Psoas muscle (tissue), 8 donors: ENCODE measurements around the gene ATP5F1D. TPM values are rescaled to one million over a fixed set of nuclear protein-coding genes. Genes with fewer than 3 reads are reported as not detected.

Source experiments
- ATAC-seq, 4 donors: fragments of 200-7000 bp; cut with Tn5 transposase; one replicate each; pipeline ENCODE4 v1.9.1; 2020; ENCODE audit warnings: moderate library complexity in 3 of 4, mild to moderate bottlenecking in 2 of 4
- DNase-seq, 2 donors: peaks; one replicate each; pipeline ENCODE4 v3.0.0-alpha.2; 2020
- H3K27ac ChIP-seq: fragments of 200-600 bp; one replicate; pipeline ENCODE4 v1.8.0; 2022
- H3K27me3 ChIP-seq, 3 donors: fragments of 200-600 bp in 1 of 3; one replicate each; pipeline versions ENCODE4 v1.6.1 to v1.8.0; 2013 to 2022; ENCODE audit warnings: low read length in 2 of 3, mild to moderate bottlenecking in 2 of 3, moderate library complexity in 1 of 3; ENCODE audit not compliant: insufficient read depth in 3 of 3
- H3K36me3 ChIP-seq, 2 donors: fragments of 200-600 bp in 1 of 2; one replicate each; pipeline versions ENCODE4 v1.6.1 to v1.8.0; 2013 to 2022; ENCODE audit warnings: low read depth in 1 of 2, mild to moderate bottlenecking in 1 of 2, moderate library complexity in 1 of 2; ENCODE audit not compliant: insufficient read depth in 1 of 2
- H3K4me1 ChIP-seq: fragments of 200-600 bp; one replicate; pipeline ENCODE4 v1.8.0; 2022
- H3K4me3 ChIP-seq: fragments of 200-600 bp; one replicate; pipeline ENCODE4 v1.8.0; 2022; ENCODE audit warnings: mild to moderate bottlenecking
- H3K9me3 ChIP-seq: fragments of 200-600 bp; one replicate; pipeline ENCODE4 v1.8.0; 2022
- CTCF ChIP-seq: fragments of 200-600 bp; IDR thresholded peaks from one replicate; pipeline ENCODE4 v1.8.0; 2022; ENCODE audit warnings: antibody characterized with exemption
- WGBS, 3 donors: extraction: QIAGEN DNeasy Blood & Tissue Kit; methylation state at CpG; one replicate each; pipeline versions ENCODE4 v1.1.6 to v1.1.7; 2013; 5-methylcytosine and 5-hydroxymethylcytosine counted together
- intact Hi-C, 2 donors: fragments of 100-400 bp; cut with DNase I; formaldehyde crosslinking; loops; one replicate each; pipeline versions ENCODE4 v1.11.0 to v1.14.2; 2022
- polyA plus RNA-seq, 3 donors: library from polyadenylated mRNA; stranded (reverse); fragments of 200-250 nt; gene quantifications; one replicate each; pipeline ENCODE4 v1.2.3, GENCODE V29; 2013
- total RNA-seq, 4 donors: library from RNA; stranded (reverse); fragmentation: NEBNext Ultra II Directional in 2 of 4; extraction: Animal tissue kit (Norgen Biotek cat#: 25700) in 2 of 4; gene quantifications; one replicate each; pipeline versions ENCODE4 v1.2.1 to v1.2.4, GENCODE V29; 2021 to 2023
- donor health status: healthy with polysubstance abuse.
- donor health status: DM: no; HTN: no; CAD: no; lungs with moderate emphysema.
- donor health status: Bipolar disorder and iron deficiency.
- donor health status: healthy.
- donor health status: DM: yes; HTN: yes; CAD: no.
- donor health status: DM: no; HTN: no; CAD: no.
- donor health status: DM: no; HTN: no; CAD: no.
- donor health status: DM: yes; HTN: yes; CAD: no.

Gene ATP5F1D
- total and polyA plus RNA-seq, 7 donors = 310 to 858 (median 509) TPM

DNA sequence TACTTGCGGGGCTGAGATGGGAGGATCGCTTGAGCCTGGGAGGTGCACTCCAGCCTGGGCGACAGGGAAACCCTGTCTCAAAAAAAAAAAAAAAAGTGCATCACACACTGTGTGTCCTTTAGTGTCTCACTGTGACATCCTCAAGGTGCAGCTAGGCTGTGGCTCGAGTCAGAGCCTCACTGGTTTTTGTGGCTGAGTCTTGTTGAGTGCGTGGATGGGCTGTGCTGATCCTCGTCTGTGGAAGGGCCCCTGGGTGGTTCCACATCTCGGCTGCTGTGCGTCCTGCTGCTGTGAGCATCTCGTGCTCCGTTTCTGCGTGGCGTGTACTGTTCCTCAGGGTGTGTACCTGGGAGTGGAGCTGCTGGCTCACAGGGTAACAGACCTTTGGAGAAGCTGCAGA is 24.8 kb upstream of the ATP5F1D start:
- Histone ChIP-seq H3K4me1 (peaks cover 89% of the 10 kb centered on the region), H3K36me3 (peaks cover 0 to 22% of the 10 kb centered on the region in 2 donors), H3K4me3 (peak overlapping the region; percentile 36), H3K27ac (peak overlapping the region; percentile 99), H3K27me3 (no peaks in the 10 kb centered on the region), H3K9me3 (no peaks in the 10 kb centered on the region)
- WGBS, 3 donors = 53 to 80% (median 59%) methylated on average over 12 of the region's 12 CpGs
- ATAC-seq (no peak), DNase-seq (no peak)
- intact Hi-C loops = loop anchor here in 1 of 2 donors (10.0 kb wide), 1 partner anchor 292 kb away; the partner anchor contains the start of gene ARID3A
- TF ChIP-seq CTCF = no peak

DNA sequence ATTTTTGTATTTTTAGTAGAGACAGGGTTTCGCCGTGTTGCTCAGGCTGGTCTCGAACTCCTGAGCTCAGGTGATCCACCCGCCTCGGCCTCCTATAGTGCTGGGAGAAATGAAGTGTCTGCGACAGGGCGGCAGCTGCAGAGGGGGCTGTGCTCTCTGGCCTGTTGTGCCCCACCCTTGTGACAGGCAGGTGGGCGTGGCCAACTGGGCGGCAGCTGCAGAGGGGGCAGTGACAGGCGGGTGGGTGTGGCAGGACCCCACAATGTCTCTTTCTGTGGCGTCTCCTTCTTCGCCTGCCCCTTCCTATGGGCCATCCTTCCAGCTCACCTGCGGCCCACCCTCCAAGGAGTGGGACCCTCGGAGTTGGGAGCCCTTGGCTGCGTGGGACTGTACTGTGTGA is 24.2 kb upstream of the ATP5F1D start:
- Histone ChIP-seq H3K36me3 (peaks cover 0 to 28% of the 10 kb centered on the region in 2 donors), H3K27me3 (no peaks in the 10 kb centered on the region), H3K4me3 (peak overlapping the region; percentile 36), H3K4me1 (peaks cover 89% of the 10 kb centered on the region), H3K9me3 (no peaks in the 10 kb centered on the region), H3K27ac (peak overlapping the region; percentile 99)
- TF ChIP-seq CTCF = no peak
- ATAC-seq (peak in 1 of 4 donors; percentile 37), DNase-seq (peak in 1 of 2 donors; percentile 78)
- WGBS, 3 donors = 45 to 69% (median 49%) methylated on average over 14 to 15 of the region's 15 CpGs
- intact Hi-C loops = loop anchor here in 1 of 2 donors (10.0 kb wide), 1 partner anchor 293 kb away; the partner anchor contains the start of gene ARID3A

GRCh38 chr19:1218751-1219567 is 22.6 kb upstream of the ATP5F1D start:
- intact Hi-C loops = loop anchor here (2.0 to 10.0 kb wide), 2 partner anchors 48 to 294 kb away; partner anchors contain the start of gene ARID3A (in 1 of the 2)

GRCh38 chr19:1219786-1220476 is 21.6 kb upstream of the ATP5F1D start:
- no peak for DNase-seq
- peak overlapping the region; percentile 99 for H3K27ac ChIP-seq

More at GRCh38 chr19:1218751-1219567, 22.6 kb upstream of the ATP5F1D start:
- no peak for TF ChIP-seq CTCF
- no peaks in the 10 kb centered on the region for H3K9me3 ChIP-seq
- peaks cover 0 to 41% of the 10 kb centered on the region in 2 donors for H3K36me3 ChIP-seq
- H3K4me3 ChIP-seq = peak overlapping the region; percentile 4
- no peaks in the 10 kb centered on the region for H3K27me3 ChIP-seq
- 73 to 84% (median 81%) methylated on average over 35 to 37 of the region's 37 CpGs for WGBS, 3 donors
- ATAC-seq = no peak
- H3K4me1 ChIP-seq = peaks cover 88% of the 10 kb centered on the region
- peak overlapping the region; percentile 99 for H3K27ac ChIP-seq
- no peak for DNase-seq

More at GRCh38 chr19:1219786-1220476, 21.6 kb upstream of the ATP5F1D start:
- Histone ChIP-seq H3K4me1 (peaks cover 79% of the 10 kb centered on the region), H3K27me3 (no peaks in the 10 kb centered on the region), H3K4me3 (no peak overlapping the region), H3K36me3 (peaks cover 0 to 51% of the 10 kb centered on the region in 2 donors), H3K9me3 (no peaks in the 10 kb centered on the region)
- no peak for ATAC-seq
- TF ChIP-seq CTCF = no peak
- WGBS, 3 donors = 87 to 94% (median 89%) methylated on average over 19 of the region's 19 CpGs
- intact Hi-C loops = loop anchor here (2.0 to 10.0 kb wide), 3 partner anchors 19 to 295 kb away; partner anchors contain the start of genes ARID3A (in 1 of the 2) and CBARP (in 1 of the 2)
